Hematopoietic multipotent progenitor cell treated with erythropoietin and hydrocortisone succinate and interleukin-3 and kit ligand, for 15 days (in vitro differentiated cells): ENCODE results near the gene RNF114.
"Not testable (repeated sequence)": the region's sequence is repeated elsewhere in the genome, so short reads cannot be mapped to it uniquely, and the experiment has no call there.

Experiments
- DNase-seq: peaks from one replicate; pipeline ENCODE4 v3.0.0-alpha.2; 2015; ENCODE audit warnings: low spot score

The RNF114 gene

DNA sequence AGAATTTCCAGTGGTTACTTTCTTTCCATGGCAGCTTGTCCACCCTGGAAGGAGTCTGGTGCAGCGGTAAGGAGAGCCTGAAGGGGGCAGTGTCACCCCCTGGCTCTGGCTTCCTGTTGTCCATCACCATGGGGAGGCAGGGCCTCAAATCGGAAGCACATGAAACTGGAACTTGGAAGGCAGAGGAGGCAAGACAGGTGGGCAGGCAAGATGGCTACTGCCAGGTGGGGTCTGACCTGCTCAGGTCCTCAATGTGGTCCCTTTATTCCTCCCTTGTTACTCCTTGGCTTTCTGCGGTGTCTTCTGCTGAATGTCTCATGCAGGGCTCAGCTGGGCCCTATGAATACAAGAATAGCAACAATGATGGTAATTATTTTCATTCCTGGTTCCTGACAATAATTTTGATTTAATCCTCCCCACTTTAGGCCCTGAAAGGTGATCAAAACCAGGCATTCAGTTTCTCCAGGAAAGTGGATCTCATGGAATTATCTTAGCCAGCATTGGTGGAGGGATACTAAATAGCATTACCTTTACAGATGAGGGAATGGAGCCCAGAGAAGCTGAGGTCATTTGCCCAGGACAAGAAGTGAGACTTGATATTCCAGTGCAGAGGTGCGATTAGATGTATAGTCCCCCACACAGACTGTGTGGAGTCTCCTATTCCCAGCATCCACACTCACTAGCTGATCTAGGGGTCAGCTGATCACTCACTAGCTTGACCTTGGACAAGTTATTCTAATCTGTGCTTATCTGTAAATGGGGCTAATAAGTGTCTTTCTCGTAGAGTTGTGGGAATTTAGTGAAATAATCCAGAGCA is 29.0 kb downstream of the RNF114 start:
- peak; percentile 43 for DNase-seq

DNA sequence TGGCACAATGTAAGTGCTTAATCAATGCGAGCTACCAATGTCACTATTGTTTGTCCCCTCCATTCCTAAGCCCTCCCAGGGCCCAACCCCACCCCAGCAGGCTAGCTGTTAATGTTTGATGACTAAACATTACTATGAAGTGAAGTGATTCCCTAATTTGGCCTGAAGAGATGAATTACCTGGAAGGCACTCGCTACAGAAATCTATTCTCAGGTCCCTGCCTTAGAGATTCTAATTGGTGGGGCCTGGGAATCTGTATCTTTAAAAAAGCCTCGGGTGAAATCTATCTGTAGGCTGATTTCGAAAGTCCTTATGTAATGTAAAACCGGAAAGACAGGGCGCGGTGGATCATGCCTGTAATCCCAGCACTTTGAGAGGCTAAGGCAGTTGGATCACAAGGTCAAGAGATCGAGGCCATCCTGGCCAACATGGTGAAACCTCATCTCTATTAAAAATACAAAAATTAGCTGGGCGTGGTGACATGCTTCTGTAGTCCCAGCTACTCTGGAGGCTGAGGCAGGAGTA is 29.6 kb downstream of the RNF114 start:
- no peak for DNase-seq

DNA sequence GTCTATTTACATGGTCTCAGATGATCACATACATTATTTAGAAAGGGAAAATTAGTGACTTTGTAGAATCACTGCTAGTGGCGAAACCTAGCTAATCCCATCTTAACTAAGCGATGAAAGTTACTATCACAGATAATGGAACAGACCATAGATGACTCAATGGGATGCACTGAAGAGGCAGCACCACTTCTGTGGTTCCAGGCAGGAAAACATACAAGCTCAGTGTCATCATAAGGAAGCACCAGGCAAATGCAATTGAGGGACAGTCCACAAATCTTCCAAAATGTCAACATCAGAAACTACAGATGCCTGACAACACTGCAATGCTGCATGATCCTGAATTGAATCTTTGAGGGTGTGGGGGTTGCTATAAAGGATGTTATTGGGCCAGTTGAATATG is 30.7 kb downstream of the RNF114 start:
- DNase-seq: no peak

DNA sequence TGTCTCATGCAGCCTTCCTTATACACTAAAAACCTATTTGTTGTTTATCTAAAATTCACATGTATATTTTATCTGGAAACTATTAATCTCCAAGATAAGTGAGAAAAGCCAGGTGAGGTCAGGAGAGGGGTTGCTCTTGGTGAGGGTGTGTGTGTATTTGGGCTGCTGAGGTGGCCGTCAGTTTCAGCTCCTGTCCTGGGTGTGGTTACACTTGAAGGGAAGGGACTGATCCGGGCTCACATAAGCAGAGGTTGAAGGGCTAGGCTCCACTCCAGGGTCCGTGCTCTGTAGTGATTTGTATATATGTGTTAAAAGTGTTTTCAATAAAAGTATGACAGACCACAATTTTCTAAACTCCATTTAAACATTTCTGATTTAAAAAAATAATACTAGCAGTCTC is 33.0 kb downstream of the RNF114 start:
- no peak for DNase-seq

DNA sequence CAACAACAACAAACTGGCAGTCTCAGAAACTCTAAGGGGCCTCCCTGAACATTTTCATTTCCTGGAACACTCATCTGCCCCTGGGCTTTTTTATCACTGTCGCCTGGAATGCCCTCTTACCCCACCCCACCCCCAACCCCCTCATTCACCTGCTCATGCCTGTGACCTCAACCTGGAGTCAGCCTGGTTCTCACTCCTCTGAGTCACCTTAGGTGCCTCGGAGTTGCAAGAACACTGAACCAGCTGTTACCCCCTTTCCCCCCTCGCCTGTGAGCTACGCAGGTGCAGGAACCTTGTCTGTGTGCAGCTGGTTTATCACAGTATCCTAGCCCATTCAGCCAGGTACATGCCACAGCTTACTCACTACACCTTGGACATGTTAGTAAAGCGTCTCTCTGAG is 33.7 kb downstream of the RNF114 start:
- no peak for DNase-seq

DNA sequence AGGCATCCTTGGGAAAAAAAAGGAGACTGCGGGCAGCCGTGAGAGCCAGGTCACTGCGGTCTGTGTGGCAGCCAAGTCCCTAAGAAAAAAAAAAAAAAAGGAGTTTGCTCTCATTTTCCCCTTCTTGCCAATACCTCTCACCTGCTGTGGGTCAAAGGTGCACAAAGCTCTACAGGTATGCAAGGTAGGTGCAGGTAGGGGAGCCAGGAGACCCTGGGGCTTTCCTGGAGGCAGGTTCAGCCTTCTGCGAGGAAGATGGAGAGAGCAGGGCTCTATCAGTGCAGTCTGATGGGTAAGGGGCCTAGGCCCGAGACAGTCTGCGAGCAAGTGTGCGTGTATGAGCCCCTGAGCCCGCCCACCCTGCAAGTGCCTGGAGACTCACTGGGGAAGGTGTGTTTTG is 34.3 kb downstream of the RNF114 start:
- DNase-seq: no peak

DNA sequence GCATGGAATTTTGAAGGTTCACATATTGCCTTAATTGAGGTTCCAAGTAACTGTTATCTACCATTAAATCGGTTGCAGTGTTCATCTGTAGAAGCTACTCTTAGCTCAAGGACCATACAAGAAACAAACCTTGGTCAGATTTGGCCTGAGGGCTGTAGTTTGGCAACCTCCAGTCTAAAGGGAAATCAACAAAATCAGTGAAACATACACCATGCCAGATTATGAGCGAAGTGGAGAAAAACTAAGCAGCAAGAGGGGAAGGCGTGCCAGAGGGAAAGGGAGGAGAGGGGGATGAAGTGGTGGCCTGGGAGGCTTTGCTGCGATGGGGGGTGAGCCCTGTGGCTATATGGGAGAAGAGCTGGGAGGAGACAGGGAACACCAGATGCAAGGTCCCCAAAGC is 37.8 kb downstream of the RNF114 start:
- no peak for DNase-seq

DNA sequence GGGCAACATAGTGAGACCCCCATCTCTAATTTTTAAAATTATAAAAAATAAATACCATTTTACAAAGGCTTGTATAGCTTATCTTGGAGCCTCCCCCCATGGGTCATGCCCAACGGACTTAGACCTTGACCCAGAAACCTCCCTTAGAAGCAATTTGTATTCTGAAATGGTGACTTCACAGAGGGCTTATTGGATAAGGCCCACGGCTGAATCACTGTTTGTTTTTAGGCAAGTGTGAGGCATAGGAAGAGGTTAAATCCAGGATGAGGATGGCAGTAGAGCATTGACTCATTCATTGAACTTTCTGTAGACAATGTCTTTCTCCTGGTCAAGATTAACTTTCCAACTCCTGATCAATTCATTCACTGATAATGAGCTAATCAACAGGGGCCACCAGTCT is 40.3 kb downstream of the RNF114 start:
- no peak for DNase-seq

DNA sequence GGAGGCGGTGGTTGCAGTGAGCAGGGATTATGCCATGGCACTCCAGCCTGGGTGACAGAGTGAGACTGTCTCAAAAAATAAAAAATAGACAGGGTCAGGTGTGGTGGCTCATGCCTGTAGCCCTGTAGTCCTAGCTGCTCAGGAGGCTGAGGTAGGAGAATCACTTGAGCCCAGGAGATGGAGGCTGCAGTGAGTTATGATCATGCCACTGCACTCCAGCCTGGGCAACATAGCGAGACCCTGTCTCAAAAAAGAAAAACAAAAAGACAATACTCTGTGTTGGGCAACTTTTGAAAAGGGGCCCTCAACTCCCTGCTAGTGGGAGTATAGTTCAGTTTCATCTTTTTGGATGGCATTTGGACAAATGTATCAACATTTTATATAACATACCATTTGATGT is 41.5 kb downstream of the RNF114 start:
- not testable (repeated sequence) for DNase-seq

DNA sequence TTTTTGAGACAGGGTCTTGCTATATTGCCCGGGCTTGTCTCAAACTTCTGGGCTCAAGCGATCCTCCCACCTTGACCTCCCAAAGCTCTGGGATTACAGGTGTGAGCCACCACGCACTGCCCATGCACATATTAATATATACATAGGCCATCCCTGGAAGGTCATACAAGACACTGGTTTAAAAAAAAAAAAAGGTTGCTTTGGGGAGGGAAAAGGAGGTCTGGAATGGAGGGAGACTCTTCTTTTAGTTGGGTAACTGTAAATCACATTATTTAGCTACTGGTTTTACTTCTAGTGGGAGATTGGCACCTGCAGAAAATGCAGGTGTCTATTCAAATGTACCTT is 42.5 kb downstream of the RNF114 start:
- DNase-seq: no peak

DNA sequence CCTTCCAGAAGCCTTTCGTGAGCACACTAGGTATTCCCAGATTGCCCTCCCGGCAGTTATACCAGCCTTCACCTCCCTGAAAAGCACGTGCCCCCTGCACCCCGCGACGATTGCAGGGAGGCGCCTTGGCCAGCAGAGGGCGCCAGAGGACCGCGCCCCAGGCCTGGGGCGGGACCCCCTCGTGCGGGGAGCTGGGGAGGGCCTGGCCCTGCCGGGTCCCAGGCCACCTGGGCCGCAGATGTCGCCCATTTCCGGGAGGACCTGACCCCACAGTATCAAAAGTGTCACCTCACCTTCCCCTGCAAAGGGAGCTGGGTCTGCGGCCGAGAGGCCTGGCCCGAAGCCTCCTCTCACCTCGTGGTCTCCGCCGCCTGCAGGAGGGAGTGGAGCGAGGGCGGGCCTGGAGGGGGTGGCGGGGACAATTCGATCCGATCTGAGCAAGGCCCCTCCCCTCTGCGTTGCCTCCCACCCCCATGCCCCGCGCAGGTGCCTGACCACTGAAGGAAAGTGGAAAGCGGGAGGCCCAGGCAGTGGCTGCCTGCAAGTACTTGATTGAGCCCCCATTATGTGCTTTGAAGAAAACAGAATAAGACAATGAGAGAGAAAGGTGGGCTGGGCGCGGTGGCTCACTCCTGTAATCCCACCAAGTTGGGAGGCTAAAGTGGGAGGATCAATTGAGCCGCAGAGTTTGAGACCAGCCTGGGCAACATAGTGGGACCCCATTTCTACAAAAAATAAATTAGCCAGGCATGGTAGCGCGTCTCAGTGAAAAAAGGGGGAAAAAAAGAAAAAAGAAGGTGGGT is 43.0 kb downstream of the RNF114 start:
- peak; percentile 68 for DNase-seq

DNA sequence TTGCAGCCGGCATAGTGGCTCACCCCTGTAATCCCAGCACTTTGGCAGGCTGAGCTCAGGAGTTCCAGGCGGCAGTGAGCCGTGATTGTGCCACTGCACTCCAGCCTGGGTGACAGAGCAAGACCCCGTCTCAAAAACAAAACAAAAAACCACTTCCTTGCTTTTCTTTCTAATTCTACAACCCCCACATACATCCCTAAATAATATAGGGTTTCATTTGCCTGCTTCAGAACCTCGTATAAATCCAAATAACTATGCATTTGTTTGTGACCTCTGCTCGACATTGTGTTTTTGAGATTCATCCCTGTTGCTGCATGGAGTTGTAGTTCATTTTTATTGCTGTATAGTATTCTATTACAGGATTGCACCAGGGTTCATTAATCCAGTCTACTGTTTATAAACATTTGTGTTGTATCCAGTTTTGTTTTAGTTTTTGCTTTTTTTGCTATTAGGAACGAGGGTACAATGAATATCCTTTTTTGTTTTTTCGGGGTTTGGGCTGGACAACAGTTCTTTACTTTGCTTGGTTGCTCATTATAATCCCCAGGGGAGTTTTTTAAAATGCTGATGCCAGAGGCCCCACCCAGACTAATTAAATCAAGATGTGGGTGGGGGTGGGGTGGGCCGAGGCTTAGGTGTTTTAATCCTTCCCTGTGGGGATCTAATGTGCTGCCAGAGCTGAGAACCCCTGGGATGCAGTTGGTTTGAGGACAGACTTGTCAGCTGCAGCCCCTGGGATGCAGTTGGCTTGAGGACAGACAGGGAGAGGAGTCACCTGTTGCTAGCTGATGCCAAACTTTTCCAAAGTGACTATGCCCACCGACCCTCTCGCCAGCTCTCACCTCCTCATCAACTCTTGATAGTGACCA is 44.2 kb downstream of the RNF114 start:
- no peak for DNase-seq

DNA sequence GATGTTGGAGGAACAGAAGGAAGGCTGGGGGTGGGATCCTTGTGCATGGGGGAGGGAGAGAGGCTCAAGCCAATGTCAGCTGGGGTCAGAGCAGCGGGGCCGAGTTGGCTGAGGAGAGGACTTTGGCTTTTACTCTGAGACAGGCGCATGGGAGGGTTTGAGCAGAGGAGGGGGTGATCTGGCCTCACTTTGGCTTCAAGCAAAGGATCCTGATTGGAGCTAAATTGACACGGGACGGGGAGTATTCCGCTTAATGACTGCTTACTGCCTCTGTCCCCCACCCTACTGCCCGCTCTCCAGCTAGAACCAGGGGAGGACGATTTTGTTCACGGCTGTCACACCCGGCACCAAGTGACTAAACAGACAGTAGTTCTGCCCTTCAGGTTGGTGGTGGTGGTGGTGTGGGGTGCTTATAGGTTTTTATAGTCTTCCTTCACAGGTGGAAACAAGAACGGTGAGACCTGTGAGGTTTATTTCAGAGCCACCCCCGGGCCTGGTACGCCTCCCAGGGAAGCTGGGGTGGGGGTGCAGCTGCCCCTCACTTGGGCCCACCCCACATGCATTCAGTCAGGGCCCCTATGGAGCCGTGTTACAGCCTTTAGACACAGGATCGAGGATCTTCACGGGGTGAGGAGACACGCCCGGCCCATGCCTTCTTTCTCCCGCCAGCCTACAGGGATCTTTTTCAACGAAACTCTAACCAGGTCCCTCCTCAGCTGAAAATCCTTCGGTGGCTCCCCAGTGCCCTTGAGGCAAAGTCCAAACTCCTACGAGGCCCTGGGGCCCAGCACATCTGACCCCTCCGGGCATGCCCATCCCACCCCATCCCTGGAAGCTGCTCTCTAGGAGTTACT is 45.2 kb downstream of the RNF114 start:
- DNase-seq: no peak

DNA sequence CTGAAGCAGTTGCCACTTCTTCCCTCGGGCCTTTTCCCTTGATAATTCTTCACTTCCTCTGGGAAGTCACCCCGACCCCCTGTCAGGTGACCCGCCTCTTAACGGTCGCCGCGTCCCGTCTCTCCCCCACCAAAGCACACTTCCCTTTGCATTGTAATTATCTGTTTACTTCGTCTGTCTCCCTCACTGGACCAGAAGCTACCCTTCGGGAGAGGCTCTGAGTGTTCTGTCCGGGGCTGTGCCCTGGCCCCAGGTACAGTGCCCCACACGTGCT is 45.8 kb downstream of the RNF114 start:
- no peak for DNase-seq

DNA sequence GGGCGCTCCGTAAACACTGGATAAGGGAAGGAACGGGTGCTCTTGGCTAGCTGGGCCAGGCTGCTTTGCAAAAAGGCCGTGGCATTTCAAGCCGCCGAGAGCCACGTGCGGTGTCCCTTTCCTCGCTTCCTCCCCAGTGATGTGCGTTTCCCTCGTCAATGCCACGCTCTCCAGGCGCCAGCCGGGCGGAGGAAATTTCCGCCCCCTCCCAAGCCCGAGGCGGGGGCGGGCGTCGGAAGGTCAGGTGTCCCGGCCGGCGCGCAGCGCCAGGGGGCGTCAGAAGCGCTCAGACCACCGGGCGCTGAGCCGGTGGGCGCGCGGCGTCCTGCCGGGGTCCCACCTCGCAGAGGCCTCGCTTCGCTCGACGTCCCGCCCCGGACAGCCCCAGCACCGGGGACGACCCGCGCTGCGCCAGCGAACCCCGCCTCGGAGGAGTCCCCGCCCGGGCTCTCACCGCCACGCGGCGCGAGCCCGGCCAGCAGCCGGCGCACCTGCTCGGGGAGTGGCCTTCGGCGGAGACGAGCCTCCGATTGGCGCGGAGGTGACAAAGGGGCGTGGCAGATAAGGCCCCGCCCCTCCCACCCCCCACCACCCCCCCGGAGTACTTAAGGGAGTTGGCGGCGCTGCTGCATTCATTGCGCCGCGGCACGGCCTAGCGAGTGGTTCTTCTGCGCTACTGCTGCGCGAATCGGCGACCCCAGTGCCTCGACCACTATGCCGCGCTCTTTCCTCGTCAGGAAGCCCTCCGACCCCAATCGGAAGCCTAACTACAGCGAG is 46.3 kb downstream of the RNF114 start, which contains the start of gene SNAI1:
SNAI1 (plus strand) TSS at position 635 of the 777 bp plus-strand sequence; CDS start at position 715, 80 bp downstream.
- DNase-seq: peak; percentile 86

DNA sequence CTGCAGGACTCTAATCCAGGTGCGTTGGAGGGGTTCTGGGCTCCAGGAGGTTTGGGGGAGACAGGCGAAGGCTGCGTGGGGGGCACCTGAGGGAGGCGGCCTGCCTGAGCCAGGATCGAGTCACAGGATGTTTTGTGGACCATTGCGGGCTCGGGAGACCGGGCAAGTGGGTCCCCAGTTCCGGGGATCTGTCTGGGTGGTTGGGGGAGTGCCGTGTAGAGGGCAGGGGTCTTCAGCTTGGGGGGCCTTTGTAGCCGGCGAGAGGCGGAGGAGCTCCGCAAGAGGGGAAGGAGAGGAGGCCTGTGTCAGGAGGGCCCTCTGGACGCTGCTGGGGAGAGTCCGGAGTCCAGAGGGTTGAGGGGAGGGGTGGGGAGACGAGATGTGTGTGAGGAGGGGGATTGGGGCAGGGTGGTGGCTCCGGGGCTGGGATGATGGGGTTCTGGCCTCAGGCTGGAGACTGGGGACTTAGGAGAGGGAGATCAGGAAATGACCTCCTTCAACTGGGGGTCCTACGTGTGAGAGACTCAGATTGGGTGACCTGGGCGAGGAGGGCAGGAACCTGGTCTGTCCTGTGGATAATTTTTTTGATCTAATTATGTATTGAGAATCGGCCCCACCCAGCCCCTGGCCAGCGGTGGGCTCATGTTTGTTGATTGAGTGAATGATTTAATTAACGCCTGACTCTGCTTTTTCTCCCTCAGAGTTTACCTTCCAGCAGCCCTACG is 47.1 kb downstream of the RNF114 start:
- DNase-seq: no peak

DNA sequence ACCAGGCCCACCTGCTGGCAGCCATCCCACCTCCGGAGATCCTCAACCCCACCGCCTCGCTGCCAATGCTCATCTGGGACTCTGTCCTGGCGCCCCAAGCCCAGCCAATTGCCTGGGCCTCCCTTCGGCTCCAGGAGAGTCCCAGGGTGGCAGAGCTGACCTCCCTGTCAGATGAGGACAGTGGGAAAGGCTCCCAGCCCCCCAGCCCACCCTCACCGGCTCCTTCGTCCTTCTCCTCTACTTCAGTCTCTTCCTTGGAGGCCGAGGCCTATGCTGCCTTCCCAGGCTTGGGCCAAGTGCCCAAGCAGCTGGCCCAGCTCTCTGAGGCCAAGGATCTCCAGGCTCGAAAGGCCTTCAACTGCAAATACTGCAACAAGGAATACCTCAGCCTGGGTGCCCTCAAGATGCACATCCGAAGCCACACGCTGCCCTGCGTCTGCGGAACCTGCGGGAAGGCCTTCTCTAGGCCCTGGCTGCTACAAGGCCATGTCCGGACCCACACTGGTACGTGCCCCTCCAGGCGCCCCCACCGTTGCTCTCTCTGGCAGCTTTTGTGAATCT is 47.7 kb downstream of the RNF114 start:
- no peak for DNase-seq

DNA sequence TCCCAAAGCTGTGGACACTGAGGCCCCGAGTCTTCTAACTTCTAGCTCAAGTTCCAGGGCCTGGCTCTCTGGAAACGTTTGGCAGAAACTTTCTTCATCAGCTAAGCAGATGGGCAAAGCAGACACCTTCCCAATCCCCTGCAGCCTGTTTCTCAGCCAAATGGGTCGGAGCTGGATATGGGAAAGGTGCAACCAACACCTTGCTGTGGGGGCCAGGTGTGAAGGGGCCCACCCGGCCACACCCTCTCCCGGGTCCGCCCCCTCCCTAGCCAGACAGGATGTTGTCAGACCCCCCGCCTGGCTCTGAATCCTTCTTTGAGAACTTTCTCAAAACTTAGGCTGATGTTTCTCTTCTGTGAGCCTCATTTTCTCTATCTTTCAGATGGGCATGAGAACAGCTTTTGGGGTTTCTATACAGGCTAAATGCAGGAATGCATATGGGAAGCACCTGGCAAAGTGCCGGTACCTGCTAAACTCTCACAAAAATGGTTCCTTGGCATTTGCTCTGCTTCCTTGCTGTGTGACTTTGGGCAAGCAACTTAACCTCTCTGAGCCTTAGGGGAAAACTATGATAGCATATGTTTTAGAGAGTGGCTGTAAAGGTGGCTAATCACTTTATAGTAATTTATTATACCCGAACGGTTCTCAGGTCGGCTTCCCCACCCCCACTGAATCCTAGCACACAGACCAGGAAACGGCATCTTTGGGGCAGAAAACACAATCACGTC is 48.4 kb downstream of the RNF114 start:
- no peak for DNase-seq

DNA sequence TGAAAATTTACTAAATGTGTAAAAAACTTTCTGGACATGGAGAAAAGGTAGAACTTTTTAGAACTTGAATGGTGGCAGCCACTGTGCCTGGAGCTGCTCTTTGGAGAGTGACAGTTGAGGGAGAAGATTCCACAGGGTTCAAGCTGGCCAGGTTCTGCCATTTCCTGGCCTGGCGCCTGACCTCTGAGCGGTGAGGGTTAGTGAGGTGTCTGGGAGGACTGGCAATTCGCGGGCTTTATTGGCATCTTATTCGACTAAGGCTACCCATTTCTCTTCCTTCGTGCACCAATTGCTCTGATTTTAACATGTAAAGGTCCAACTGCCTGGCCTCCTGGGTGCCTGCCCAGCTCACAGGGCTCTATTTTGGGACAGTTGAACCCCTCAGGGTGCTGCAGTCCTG is 49.0 kb downstream of the RNF114 start:
- no peak for DNase-seq
